Measurements from ENCODE around the gene USP17L19.
"Not testable (repeated sequence)": the region's sequence is repeated elsewhere in the genome, so short reads cannot be mapped to it uniquely, and the experiment has no call there.

DNA sequence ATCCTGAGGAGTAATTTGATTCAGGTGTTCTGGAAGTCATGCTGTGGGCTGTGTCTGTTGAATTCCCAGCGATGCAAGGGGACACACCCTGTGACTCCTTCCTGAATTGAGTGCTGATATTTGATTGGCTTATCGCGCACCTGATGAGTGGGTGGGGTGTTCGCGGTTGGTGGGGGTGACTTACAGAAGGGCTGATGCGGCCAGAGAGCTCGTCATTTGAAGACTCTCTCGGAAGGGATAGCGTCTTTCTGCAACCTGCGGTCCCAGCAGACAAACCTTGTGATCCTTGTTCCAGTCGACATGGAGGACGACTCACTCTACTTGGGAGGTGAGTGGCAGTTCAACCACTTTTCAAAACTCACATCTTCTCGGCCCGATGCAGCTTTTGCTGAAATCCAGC is 9.6 kb upstream of the USP17L19 start, which contains the start of gene USP17L17:
- not testable (repeated sequence) for TF ChIP-seq RAD21 (IDR thresholded peaks at IDR 0.05; ENCODE audit: insufficient read depth, low read depth, low read length); EZH2 (IDR thresholded peaks at IDR 0.05; ENCODE audit: borderline replicate concordance, control insufficient read depth, low read depth, low read length); SUZ12 (IDR thresholded peaks at IDR 0.05; ENCODE audit: unreplicated experiment); POLR2A (IDR thresholded peaks at IDR 0.05; ENCODE audit: low read depth, low read length)
